ENCODE data around the gene ASIC1.
A peak's percentile ranks its signal among the peaks of the same experiment; 100 is the strongest.

ASIC1 gene

GRCh38 chr12:50057000-50057841 is at the start of gene ASIC1:
Gene ASIC1, plus strand, starts transcription at chr12:50057596. Its CDS starts 1,171 bp downstream, at chr12:50058767.
- peak; percentile 78 for DNase-seq

GRCh38 chr12:50013361-50014147 is 43.8 kb upstream of the ASIC1 start:
- DNase-seq = no peak

DNA sequence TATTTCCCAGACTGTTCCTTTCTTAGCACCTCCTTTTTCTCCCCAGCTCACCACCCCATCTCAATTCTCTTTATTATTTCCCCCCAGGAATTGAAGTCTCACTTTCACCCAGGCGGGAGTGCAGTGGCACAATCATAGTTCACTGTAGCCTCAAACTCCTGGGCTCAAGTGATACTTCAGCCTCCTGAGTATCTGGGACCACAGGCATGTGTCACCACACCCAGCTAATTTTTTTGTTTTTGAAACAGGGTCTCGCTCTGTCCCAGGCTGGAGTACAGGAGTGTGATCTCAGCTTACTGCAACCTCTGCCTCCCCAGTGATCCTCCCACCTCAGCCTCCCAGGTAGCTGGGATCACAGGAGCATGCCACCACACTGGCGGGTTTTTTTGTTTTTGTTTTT is 43.1 kb upstream of the ASIC1 start:
- no peak for DNase-seq

DNA sequence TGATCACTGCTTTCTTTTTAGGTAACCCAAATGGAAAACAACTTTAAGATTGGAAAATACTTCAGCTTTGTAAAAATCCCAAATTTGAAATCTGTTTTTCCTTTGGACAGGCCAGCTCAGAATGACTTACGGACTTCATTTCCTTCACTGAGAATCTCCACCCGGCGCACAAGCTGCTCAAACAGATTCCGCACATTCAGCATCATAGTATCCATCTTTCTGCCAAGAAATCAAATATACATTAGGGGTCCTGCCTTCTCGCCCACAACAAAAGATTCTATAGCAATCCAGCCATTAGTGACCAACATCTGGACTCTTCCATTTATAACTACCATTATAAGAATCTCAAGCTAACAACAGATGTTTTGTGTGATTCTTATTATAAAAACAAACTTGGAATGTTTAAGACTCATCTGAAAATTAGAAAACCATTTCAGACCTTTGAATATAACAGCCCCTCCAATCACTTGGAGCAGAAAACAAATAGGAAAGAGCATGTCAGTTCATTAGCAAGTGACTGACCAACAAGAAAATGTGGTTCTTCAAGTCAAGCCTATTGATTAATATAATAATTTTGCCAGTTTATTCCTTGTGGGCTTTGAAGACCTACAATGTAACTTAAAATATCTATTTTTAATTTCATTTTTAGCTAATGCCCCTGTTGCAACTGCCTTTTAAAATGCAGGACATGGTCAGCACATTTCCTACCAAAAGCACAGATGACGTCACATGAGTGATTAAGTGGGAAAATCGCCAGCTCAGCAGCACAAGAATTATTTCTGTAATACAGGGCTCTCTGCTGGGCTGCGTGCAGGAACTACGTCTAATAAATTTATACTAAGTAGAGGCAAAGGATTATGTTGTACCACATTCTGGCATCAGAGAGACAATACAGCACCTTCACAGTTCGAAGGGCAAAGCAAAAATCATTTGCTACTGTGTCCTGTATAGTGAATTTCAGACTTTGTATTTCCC is 40.6 kb upstream of the ASIC1 start:
- no peak for DNase-seq

- DNase-seq = no peak
These were observed 39.8 kb upstream of the ASIC1 start for GRCh38 chr12:50017641-50018040.

DNA sequence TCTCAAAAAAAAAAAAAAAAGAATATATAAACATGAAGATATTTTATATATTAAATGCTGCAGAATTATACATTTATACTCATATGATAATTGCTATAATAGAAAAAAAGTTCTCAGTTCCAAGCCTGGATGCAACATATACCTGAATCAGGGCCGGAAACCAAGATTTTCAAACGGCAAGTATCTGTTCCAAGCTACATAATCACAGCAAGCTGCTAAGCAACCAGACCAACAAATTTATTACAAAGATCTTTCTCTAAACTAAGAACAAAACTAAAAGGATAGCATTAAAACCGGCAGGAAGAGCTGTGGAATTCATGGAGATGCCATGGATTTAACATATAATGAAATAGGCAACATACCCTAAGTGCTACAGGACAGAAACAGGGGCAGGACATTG is 39.2 kb upstream of the ASIC1 start:
- no peak for DNase-seq

DNA sequence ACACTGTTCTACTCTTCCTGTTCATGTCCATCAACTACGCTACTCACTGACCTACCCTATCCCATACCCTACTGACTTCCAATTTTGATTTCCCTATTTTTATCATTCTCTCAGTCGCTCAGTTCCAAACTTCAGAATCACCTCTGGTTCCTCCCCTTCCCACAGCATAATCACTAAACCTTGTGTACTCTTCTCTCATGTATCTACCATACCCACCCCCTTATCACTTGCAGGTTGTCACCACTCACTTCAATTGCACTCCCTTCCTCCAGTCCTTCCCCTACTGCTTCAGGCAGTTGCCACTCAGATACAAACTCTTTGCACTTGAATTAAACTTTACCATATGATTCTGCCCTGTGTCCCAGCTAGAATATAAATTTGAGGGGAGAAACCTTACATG is 38.4 kb upstream of the ASIC1 start:
- DNase-seq = no peak

DNA sequence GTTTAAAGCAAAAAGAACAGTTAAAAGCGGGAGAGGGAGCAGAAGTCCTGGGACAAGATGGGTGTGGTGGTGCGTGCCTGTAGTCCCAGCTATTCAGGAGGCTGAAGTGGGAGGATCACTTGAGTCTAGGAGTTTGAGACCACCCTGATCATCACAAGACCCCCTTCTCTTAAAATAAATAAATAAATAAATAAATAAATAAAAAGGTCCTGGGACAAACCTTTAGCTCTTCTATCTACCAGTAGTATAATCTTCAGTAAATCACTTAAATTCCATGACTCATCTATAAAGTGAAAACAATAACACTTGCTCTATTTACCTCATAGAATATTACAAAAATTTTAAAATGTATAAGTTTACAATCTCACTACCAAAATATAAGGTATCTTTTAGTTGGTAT is 37.9 kb upstream of the ASIC1 start:
- no peak for DNase-seq

DNA sequence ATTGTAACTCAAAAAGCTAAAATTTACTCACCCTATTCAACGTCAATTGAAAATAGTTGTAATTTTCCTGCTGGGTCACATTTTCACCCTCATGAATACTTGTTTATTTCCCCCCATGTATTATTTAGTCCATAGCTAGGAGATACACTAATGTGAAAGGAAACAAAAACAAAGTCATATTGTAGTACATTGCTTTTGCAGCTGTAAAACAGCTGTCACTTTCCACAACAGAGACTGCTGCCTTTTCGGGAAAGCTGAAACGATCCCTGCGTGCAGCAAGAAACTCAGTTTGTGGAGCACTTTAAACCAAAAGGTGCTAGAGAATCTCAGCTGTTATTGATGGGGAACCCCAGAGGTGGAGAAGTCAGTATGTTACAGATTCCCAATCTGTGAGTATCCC is 36.4 kb upstream of the ASIC1 start:
- no peak for DNase-seq

DNA sequence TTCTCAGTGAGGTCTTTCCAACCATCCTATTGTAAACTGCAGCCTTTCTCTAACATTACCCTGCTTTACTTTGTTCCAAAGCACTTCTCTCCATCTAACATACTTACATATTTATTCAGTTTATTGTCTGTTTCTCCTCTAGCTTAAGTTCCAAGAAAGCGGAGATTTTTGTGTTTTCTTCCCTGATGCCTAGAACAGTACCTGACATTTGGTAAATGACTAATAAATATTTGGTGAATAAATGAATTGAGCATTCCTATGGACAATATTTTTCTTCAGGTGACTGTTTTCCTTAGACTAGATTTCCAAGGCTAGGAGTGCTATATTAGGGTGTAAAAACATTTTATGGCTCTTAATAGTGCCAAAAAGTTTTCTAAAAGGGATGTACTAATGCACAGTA is 34.5 kb upstream of the ASIC1 start:
- no peak for DNase-seq

GRCh38 chr12:50024227-50024626 is 33.2 kb upstream of the ASIC1 start:
- no peak for DNase-seq

DNA sequence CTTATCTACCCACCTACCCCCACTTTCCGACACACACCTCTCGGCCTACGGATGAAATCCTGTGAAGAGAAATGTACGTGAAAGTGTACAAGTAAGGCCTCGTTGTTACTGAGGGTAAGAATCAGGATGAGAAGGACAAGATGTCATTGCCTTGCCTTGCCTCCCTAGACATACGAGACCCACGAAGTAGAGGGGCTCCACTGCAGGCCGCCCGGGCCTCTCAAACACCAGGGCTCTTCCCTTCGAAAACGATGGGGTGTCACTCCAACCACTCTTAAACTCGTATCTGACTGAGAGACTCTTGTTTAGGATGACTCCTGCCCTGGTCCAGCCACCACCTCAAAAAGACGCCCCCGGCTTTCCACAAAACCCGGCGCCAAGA is 32.6 kb upstream of the ASIC1 start:
- DNase-seq = no peak

DNA sequence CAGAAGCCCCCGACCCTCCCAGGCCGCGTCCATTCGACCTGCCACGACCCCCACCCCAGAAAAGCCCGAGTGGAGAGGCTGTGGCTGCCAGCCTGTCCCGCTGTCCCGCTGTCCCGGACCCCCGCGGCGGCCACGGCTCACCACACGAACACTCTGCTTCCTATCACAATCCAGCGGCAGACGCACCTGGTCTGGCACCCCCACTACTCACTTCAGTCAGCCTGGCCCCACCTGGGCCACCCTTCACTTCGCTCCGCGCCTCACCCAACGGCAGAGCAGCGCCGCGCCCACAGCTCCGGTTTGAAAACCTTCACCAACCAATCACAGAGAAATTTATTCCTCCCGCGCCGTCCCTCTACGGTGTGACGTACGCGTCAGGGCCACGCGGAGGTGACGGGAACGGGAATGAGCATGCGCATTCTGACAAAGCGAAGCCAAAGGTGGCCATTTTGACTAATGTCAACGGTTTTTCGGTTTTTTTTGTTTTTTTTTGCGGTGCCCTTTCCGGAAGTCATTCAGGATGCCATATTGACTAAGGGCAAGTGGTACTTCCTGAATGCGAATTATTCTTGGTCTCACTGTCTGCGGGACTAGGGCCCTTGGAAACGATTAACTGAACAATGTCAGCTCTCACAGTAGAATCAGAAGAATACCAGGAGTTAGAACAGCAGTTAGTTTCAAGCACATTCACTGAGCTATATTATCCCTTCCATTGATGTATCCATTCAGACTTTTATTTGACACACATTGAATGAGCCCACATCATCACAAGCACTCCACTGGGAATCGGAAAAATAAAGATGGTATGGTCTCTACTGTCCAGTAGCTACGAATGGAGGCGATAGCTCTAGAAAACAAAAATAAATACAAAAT is 32.0 kb upstream of the ASIC1 start, which contains the start of gene RACGAP1:
TSS of gene RACGAP1 (minus strand) at position 308 of the 873 bp plus-strand sequence. CDS start 8,779 bp downstream, outside the sequence.
- peak; percentile 93 for DNase-seq

DNA sequence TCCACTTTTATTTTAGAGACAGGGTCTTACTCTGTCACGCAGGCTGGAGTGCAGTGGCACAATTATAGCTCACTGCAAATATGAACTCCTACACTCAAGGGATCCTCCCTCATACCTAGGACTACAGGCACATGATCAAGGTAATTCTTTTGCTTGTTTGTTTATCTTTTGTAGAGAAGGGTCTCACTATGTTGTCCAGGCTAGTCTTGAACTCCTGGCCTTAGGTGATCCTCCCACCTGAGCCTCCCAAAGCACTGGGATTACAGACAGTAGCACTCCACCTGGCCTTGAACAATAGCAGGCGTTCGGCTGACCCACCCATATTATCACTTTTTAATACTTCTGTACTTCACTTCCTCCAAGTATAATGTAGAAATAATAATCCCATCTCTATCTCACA is 30.7 kb upstream of the ASIC1 start:
- no peak for DNase-seq

DNA sequence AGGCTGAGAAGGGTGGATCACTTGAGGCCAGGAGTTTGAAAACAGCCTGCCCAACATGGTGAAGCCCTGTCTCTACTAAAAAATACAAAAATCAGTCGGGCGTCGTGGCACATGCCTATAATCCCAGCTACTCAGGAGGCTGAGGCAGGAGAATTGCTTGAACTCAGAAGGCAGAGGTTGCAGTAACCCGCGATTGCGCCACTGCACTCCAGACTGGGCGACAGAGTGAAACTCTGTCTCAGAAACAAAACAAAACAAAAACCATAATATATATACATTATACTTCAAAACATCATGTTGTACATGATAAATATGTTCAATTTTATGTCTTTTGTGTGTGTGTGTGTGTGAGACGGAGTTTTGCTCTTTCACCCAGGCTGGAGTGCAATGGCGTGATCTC is 26.9 kb upstream of the ASIC1 start:
- DNase-seq = peak; percentile 22

DNA sequence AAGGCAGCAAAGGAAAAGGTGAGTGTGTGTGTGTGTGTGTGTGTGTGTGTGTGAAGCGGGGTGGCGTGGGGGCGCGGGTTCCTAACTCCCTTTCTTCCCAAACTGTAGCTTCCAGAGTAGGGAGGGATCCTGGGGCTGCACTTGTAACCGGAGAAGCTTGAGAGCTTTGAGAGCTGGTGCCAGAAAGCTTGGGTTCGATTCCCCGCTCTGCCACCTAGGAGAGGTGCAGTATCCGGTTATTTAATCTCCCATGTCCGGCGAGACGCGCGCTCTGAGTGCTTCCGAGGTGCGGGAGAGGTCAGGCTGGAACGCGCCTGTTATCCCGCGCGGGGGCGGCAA is 24.9 kb upstream of the ASIC1 start:
- peak; percentile 43 for DNase-seq

DNA sequence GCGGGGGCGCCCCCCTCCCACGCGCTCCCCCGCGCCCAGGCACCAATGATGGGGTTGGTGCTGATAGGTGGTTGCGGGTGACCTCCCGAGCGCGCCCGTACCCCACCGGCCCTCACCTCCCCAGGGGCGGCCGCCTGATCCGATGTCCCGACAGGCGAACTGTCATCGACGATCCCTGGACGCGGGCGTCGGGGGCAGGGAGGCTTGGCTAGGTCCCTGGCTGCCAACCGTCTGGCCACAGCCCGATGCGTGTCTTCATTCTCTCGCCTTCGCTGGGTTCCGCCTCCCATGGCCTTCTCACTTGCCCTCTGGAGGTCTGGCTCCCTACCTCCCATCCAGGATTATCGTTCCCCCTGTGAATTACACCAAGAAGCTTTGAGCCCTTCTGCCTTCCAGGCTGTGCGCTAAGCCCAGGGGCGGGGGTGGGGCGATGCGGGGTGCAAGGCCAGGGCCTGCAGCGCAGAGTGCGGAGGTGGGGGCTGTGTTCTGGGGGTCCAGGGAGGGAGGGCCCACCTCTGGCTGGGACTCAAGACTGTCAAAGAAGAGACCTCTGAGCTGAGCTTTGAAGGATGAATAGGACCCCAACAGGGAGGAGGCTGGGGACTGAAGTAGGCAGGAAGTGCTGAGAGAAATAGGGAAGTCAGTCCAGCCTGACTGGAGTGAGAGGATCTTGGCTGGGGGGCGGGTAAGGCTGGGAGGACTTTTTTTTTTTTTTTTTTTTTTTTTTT is 24.4 kb upstream of the ASIC1 start:
- peak; percentile 49 for DNase-seq

GRCh38 chr12:50038336-50038735 is 19.1 kb upstream of the ASIC1 start:
- DNase-seq = no peak

GRCh38 chr12:50039151-50039835 is 18.1 kb upstream of the ASIC1 start:
- peak; percentile 100 for DNase-seq

- no peak for DNase-seq
These were observed 16.7 kb upstream of the ASIC1 start for GRCh38 chr12:50040657-50041056.
